ENCODE results near the gene EMP2.
"Not testable (repeated sequence)": the region's sequence is repeated elsewhere in the genome, so short reads cannot be mapped to it uniquely, and the experiment has no call there.

EMP2 gene

DNA sequence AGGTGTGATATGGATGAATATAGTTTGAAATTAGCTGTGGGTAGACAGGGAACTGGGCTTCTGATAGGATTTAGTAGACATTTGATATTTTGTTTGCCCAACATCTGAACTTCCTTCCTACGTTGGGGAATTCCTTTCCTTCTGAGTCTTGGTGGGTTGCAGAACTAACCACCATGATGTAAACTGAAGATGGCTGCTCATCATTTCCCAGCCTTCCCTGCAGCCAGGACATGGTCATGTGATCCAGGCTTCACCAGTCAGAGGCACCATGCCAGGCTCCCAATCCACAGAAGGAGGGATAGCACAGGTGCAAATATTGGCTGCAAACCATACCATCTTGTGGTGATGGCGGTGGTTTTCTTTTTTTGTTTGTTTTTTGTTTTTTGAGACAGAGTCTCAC, 57.4 kb downstream of the EMP2 start:
- DNase-seq = no peak

DNA sequence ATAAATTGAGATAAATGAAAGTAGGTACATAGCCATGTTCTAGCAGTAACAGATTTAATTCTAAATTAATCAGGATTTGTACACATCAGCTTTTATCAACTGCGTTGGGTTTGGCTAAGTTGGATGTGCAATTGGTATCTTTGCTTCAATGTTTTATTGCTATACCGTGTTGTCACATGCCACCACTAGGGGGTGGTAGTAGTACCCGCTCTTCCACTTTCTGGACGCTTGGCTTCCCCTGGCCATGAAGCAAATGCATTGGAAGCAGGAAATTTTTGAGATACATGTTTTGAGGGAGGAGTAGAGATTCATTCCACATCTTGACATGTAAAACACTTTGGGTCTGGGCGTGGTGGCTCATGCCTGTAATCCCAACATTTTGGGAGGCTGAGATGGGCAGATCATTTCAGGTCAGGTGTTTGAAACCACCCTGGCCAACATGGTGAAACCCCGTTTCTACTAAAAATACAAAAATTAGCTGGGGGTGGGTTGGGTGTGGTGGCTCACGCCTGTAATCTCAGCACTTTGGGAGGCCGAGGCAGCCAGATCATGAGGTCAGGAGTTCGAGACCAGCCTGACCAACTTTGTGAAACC, 58.6 kb downstream of the EMP2 start:
- peak in 29 of 51 donors; percentile 1 to 67 (median 19) for DNase-seq

- no peak for DNase-seq
These were observed 59.4 kb downstream of the EMP2 start for GRCh38 chr16:10520869-10521578.

- DNase-seq = no peak
These were observed 60.2 kb downstream of the EMP2 start for GRCh38 chr16:10519929-10520868.

DNA sequence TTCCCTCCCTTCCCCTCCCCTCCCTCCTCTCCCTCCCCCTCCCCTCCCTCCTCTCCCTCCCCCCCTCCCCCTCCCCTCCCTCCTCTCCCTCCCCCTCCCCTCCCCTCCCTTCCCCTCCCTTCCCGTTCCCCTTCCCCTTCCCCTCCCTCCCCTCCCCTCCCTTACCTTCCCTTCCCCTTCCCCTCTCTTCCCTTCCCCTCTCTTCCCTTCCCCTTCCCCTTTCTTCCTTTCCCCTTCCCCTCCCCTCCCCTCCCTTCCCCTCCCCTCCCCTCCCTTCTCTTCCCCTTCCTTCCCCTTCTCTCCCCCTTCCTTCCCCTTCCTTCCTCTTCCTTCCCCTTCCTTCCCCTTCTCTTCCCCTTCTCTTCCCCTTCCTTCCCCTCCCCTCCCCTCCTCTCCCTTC, 61.1 kb downstream of the EMP2 start:
- no peak for DNase-seq

GRCh38 chr16:10518479-10519041, 61.8 kb downstream of the EMP2 start:
- no peak for DNase-seq

DNA sequence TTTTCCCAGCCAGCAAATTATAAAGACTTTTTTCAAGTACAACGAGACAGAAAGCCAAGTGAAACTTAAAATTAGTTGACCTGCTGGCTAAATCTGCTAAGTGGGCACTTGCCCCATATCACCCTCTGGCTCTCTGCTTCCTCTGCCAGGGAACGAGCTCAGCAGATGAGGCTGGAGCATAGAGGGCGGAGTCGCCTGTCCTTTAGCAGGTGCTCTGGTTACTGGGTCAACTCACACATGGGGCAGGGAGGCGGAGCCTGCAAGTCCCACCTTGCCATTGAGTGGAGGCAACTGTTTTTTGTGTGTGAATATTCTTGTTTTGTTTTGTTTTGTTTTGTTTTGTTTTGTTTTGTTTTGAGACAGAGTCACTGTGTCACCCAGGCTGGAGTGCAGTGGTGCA, 62.5 kb downstream of the EMP2 start:
- no peak for DNase-seq

GRCh38 chr16:10514369-10515055, 65.9 kb downstream of the EMP2 start:
- peak in 9 of 51 donors; percentile 0 to 23 (median 2) for DNase-seq

DNA sequence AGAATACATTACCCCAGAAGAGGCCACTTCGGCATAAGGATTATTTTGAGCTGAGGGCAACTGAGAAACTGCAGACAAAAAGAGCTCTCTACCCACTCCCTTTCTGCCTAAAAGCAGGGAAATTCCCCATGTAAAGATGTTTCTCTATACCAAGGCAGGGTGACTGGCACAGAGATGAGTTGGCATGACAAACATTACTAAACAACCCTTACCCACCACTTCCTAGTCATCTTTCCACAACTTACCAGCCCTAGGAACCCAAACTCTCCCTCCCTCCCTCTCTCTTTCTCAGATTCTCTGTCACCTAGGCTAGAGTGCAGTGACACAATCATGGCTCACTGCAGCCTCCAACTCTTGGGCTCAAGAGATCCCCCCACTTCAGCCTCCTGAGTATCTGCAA, 68.6 kb downstream of the EMP2 start:
- DNase-seq = no peak

DNA sequence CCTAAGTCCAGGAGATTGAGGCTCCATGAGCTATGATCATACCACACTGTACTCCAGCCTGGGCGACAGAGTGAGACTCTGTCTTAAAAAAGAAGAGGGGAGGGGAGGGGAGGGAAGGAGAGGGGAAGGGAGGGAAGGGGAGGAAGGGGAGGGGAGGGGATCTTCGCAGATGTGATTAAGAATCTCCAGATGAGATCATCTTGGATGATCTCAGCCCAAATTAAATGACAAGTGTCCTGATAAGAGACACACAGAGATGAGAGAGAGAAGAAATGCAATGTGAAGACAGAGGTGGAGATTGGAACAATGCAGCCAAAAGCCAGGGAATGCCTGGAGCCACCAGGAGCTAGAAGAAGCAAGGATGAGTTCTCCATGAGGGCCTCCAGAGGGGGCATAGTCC, 70.1 kb downstream of the EMP2 start:
- no peak for DNase-seq

DNA sequence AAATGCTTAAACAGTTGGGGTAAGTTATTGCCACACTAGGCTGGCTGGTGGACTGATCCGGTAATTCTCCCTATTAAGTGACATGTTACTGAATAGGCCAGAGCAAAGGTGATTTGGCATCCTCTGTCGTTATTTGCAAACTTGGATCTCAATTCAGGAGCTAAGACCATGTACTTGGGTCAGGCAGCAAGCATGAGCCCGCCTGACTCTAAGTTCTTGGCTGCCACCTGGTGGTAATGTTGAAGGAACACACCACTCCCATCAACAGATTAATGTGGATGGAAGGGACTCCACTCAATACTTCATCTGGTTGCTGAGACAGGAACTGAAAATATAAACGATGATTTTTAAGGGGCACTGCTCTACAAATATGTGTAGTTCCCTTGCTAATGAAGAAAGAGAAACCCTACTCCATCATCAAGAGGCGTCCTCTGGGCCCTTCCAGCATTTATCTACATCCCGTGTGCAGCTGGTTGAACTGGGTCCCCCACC, 70.8 kb downstream of the EMP2 start:
- DNase-seq = peak in 42 of 51 donors; percentile 0 to 78 (median 34)

GRCh38 chr16:10505286-10505685, 75.1 kb downstream of the EMP2 start:
- DNase-seq = not testable (repeated sequence)

- no peak for DNase-seq
These were observed 76.0 kb downstream of the EMP2 start for GRCh38 chr16:10504404-10504885.

DNA sequence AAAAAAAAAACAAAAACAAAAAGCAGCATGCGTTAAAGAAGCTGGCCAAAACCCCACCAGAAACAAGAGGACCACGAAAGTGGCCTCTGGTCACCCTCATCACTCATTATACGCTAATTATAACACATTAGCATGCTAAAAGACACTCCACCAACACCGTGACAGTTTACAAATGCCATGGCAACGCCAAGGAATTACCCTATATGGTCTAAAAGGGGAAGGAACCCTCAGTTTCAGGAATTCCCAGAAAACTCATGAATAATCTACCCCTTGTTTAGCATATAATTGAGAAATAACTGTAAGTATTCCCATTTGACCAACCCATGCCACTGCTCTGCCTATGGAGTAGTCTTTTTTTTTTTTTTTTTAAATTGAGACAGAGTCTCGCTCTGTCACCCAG, 77.6 kb downstream of the EMP2 start:
- DNase-seq = no peak

DNA sequence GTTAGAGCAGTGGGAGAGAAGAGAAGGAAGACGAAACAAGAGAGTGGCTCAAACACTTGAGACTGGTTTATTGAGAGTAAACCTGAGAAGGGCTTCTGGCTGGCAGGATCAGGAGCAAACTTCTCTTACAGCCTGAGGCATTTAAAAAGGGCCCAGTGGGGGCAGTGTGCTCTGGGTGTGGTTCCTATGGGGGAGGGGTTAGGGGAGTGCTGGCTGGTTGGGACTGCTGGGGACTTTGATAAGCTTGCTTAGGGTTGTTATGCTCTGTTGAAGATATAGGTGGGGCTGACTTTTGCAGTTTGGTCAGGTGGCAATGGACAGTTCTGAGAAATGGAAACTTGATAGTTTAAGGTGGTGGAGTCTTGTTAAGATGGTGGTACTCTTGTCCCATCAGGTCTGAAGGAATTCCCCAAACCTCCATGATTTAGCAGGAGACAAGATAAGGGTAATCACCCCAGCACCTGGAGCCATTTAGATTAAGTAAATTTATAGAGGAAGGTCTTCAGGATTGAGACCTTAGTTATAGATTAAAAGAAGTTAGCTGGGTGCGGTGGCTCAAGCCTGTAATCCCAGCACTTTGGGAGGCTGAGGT, 79.3 kb downstream of the EMP2 start:
- no peak for DNase-seq

- DNase-seq = no peak
These were observed 79.8 kb downstream of the EMP2 start for GRCh38 chr16:10500582-10500981.

DNA sequence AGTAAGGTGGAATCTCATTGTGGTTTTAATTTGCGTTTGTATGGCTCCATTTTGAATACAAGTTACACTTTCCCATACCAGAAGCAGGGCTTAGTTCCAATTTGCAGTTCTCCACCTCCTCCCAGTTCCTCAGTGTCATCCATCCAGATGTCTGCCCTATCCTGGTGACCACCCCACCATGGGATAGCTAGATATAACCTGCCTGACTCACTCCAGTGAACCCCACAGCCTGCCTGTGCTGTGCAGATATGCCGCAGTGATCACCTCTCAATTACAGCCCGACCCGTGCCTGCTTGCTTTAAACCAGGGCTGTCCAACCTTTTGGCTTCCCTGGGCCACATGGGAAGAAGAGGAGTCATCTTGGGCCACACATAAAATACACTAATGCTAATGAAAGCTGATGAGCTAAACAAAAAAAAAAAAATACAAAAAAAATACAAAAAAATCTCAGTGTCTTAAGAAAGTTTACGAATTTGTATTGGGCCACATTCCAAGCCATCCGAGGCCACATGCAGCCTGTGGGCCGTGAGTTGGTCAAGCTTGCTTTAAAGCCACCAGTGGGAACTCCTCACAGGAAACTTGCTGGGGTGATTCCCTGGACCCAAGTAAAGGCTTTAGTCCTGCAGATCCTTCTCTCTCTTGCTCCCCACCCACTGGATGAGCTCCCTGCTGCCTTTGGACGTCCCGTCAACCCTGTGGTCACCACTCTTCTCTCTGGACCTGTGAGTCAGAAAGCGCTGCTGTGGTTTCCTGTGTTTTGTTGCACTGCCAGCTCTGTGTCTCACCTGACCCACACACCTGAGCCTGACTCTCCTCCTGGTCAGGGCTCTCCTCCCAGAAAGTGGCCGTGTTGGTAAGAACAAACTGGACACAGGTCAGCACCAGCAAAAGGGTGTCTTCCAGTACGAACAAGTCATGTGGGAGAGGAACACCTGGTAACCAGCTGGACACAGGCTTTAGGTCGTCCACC, 83.0 kb downstream of the EMP2 start:
- no peak for DNase-seq

DNA sequence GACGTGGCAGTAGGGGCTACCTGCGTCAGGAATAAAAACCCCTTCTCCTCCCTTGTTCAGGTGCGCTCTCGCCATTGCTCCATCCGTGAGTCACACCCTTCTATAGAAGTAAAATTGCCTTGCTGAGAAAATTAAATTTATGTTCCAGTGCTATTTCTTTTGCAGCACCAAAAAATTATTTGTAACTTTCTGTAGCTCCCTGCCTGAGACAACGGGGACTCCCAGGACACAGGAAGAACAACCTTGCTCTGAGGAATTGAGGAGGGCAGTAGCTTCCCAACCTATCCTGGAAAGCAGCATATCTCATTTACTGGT, 85.4 kb downstream of the EMP2 start:
- DNase-seq = no peak

DNA sequence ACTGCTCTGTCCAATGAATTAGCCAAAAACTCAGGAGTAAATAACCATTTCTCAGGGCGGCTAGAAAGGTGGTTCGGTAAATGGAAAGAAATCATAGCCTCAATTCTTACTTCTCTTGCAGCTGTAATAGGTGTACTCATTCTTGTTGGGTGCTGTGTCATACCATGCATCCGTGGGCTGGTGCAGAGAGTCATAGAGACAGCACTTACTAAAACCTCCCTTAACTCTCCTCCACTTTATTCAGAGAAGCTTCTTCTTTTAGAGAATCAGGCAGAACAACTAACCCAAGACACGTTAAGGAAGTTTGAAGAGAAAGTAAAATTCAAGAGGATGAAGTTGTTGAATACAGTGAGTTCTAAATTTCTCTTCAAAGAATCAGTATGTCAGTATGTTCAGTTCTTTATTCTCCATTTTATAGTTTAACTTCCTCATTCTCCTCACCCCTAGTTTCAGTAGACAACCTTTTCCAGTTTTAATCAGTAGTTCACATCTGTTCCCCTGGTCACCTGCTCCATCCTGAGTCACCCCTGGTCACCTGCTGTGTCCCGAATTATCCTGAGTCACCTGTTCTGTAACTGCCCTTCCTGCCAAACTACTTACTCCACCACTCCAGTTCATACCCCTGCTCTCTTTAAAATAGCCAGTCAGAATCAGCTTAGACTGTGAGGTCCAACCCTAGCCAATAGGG, 85.9 kb downstream of the EMP2 start:
- no peak for DNase-seq

Measured in hypothalamus (tissue), 51 donors.